Activated naive CD4-positive, alpha-beta T cell treated with anti-CD3 and anti-CD28 coated beads, Interleukin-2, amount 50 U/mL, for 24 hours (primary cell): ENCODE data around the gene HYPK.
"Not testable (repeated sequence)": the region's sequence is repeated elsewhere in the genome, so short reads cannot be mapped to it uniquely, and the experiment has no call there.

Experiments
- H3K27ac Mint-ChIP-seq: one replicate; pipeline ENCODE4 v1.8.0; 2021; ENCODE audit warnings: mild to moderate bottlenecking, mixed read lengths
- H3K27me3 Mint-ChIP-seq: one replicate; pipeline ENCODE4 v1.8.0; 2021; ENCODE audit warnings: mixed read lengths
- H3K36me3 Mint-ChIP-seq: one replicate; pipeline ENCODE4 v1.8.0; 2021; ENCODE audit warnings: mixed read lengths
- H3K4me1 Mint-ChIP-seq: one replicate; pipeline ENCODE4 v1.8.0; 2021; ENCODE audit warnings: mixed read lengths
- H3K4me3 Mint-ChIP-seq: one replicate; pipeline ENCODE4 v1.8.0; 2021; ENCODE audit warnings: mild to moderate bottlenecking, mixed read lengths
- H3K9me3 Mint-ChIP-seq: one replicate; pipeline ENCODE4 v1.8.0; 2021; ENCODE audit warnings: mixed read lengths

The HYPK gene

DNA sequence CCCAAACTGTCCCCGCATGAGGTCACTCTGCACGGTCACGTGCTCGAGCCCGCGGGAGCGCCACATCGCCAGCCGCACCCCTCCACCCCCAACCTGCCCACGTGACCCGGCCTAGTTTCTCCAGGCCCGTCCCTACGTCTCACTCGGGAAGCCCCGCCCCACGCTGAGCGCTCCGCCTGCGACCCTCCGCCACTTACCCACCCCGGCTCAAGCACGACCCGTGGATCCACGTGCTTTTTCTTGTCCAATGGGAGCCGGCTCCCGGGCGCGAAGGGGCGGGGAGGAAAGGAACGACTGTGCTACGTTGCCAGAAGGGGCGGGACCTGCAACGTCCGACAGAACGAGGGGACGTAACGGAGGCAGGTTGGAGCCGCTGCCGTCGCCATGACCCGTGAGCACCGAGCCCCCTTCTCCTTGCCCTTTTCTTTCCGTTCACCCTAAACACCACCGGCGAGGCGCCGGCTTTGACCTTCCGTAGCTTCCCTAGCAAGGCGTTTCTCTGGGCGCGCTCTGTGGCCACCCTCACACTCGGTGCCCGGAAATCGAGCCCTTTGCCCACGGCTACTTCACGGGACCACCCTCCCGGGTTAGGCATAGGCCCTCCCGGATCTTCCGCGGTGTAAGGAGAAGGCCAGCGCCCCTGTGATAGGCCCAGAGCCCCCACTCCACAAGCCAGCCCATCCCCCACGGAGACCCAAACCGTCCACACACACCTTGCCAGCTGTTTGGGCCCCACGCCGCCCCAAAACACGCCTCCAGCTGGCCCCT is 8.2 kb upstream of the HYPK start, which contains the start of gene SERF2:
SERF2 (plus strand) TSS at position 328 of the 768 bp plus-strand sequence; CDS start at position 385, 57 bp downstream.
- Mint-ChIP-seq H3K27me3 (no peaks in the 10 kb centered on the region), H3K4me1 (peaks cover 43% of the 10 kb centered on the region), H3K4me3 (peak within 1 kb of the TSS; percentile 97), H3K27ac (peak within 1 kb of the TSS; percentile 96), H3K36me3 (peaks cover 19% of the 10 kb centered on the region), H3K9me3 (no peaks in the 10 kb centered on the region)

DNA sequence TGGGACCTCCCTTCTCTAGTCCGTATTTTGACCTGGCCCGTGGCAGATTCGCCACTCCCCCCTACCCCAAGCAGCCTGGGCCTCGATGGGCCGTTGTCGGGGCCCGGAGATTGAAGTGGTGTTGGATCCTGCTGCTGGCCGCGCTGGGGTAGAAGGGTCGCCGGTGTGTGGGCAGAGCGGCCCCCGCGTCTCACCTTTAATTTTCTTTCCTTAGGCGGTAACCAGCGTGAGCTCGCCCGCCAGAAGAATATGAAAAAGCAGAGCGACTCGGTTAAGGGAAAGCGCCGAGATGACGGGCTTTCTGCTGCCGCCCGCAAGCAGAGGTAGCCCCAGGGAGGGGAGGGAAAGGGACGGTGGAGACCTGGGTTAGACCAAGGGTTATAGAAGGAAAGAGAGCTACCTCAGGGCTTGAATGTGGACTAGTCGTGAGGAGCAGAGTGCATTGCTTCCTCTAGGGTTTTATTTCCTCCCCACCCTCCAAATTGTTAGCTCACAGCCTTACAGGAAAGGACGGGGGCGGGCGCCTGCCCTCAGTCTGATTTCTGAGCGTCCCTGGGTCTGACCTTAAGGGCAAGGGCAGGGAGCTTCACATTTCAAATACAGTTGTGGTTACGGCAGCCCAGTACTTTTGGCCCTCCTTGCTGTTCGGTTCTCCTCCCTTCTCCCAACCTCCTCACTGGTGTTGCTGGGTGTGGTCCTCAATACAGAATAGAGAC is 7.5 kb upstream of the HYPK start:
- Mint-ChIP-seq H3K4me1 (peaks cover 47% of the 10 kb centered on the region), H3K4me3 (peak overlapping the region; percentile 97), H3K27ac (peak overlapping the region; percentile 96), H3K36me3 (peaks cover 19% of the 10 kb centered on the region), H3K27me3 (no peaks in the 10 kb centered on the region), H3K9me3 (no peaks in the 10 kb centered on the region)

DNA sequence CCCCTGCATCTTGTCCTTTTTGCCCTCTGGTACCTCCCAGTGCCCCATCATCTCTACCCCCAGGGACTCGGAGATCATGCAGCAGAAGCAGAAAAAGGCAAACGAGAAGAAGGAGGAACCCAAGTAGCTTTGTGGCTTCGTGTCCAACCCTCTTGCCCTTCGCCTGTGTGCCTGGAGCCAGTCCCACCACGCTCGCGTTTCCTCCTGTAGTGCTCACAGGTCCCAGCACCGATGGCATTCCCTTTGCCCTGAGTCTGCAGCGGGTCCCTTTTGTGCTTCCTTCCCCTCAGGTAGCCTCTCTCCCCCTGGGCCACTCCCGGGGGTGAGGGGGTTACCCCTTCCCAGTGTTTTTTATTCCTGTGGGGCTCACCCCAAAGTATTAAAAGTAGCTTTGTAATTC is 6.8 kb upstream of the HYPK start:
- no peaks in the 10 kb centered on the region for H3K27me3 Mint-ChIP-seq
- peak overlapping the region; percentile 97 for H3K4me3 Mint-ChIP-seq
- H3K9me3 Mint-ChIP-seq = no peaks in the 10 kb centered on the region
- peak overlapping the region; percentile 96 for H3K27ac Mint-ChIP-seq
- peaks cover 53% of the 10 kb centered on the region for H3K4me1 Mint-ChIP-seq
- peaks cover 21% of the 10 kb centered on the region for H3K36me3 Mint-ChIP-seq

DNA sequence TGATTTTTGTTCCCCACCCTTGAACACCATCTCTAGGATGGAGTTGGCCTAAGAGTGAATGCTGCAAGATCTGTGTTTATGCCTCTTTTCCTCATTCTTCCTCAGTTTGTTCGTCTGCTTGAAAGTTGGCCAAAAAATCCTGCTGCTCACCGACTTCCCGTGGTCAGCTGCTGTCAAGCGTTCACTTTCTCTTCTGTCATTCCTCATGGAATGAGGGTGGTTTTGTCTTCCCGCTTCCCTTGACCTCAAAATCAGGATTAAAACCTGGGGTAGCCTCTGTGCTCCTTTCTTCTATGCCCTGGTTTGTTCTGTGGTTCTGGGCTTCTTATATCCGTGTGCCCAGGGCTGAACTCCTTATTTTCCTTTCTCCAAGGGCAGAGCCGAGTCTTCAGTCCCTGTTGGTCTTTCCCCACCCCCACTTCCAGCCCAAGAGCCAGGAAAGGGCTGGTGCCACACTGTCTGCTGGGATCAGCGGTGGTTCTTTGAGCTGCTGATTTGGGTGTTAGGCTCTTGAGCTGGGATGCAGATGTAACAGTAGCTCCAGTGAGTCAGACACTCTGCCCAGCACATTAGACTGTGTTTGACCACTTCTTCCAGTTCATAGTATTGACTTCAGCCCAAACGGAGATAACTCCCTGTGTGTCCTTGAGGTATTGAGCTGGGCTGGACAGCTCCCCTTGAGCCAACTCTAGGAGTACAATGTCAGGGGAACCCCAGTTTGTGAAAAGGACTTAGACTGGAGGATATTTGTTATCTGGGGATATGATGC is 5.9 kb upstream of the HYPK start:
- H3K36me3 Mint-ChIP-seq = peaks cover 26% of the 10 kb centered on the region
- no peaks in the 10 kb centered on the region for H3K27me3 Mint-ChIP-seq
- peak overlapping the region; percentile 76 for H3K27ac Mint-ChIP-seq
- no peaks in the 10 kb centered on the region for H3K9me3 Mint-ChIP-seq
- peaks cover 59% of the 10 kb centered on the region for H3K4me1 Mint-ChIP-seq
- H3K4me3 Mint-ChIP-seq = peak overlapping the region; percentile 97

DNA sequence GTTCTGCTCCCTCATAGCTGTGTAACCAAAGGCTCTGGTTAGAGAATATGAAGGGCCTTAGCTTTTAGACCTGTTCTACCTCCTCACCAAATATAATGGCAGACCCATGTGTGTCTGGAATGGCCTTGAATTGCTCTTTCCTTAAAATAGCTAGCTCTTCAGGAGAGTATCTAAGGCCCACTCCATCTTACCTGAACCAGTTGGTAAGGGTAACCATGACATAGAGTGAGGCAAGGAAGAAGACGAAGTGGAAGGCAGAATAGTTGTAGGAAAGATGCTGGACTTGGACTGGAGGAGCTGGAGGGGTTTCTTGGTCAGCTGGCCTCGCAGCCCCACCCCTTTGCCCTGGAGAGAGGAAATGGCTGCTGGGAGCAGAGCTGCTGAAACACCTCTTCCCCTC is 5.2 kb upstream of the HYPK start:
- peak overlapping the region; percentile 23 for H3K4me3 Mint-ChIP-seq
- peak overlapping the region; percentile 61 for H3K27ac Mint-ChIP-seq
- peaks cover 66% of the 10 kb centered on the region for H3K4me1 Mint-ChIP-seq

DNA sequence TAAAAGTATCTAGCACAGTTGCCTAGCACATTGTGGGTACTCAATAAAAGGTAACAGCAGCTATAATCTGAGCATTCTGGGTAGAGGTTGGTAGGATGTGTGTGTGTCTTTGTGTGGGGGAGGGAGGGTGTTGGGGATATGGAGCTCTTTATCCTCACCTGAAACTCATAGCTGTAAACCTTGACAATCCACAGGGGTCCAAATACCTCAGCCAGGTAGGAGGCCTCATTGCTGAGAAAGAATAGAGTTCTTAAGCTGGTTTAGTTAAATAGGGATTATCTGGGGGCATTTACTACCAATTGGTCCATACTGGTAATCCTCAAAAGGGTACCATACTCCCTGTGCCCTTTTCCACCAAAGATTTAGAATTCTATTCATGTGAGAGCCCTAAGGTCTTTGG is 4.4 kb upstream of the HYPK start:
- Mint-ChIP-seq H3K27me3 (no peaks in the 10 kb centered on the region), H3K36me3 (peaks cover 39% of the 10 kb centered on the region), H3K9me3 (no peaks in the 10 kb centered on the region), H3K4me3 (no peak overlapping the region), H3K27ac (peak overlapping the region; percentile 72), H3K4me1 (peaks cover 73% of the 10 kb centered on the region)

More for the DNA sequence above, 5.2 kb upstream of the HYPK start:
- Mint-ChIP-seq H3K27me3 (no peaks in the 10 kb centered on the region), H3K9me3 (no peaks in the 10 kb centered on the region), H3K36me3 (peaks cover 34% of the 10 kb centered on the region)

DNA sequence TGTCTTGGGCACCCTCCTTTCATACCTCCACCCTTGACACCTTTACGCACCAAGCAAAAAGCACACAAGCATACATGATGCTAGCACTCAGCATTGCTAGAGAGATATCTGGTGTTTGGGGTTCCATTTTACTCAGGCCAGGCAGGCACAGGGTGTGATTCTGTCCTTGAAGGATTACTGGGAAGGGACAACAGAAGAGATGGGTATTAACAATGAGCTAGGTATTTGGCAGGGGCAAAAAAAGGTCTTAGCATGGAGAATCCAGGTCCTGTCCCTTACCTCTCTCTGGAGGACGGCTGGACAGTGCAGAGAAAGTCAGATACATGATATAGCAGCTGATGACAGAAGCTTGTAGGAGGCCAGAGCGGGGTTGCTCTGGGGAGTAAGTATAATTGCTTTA is 3.8 kb upstream of the HYPK start:
- Mint-ChIP-seq H3K27ac (peak overlapping the region; percentile 72), H3K4me3 (no peak overlapping the region), H3K4me1 (peaks cover 77% of the 10 kb centered on the region), H3K36me3 (peaks cover 45% of the 10 kb centered on the region), H3K9me3 (no peaks in the 10 kb centered on the region), H3K27me3 (no peaks in the 10 kb centered on the region)

DNA sequence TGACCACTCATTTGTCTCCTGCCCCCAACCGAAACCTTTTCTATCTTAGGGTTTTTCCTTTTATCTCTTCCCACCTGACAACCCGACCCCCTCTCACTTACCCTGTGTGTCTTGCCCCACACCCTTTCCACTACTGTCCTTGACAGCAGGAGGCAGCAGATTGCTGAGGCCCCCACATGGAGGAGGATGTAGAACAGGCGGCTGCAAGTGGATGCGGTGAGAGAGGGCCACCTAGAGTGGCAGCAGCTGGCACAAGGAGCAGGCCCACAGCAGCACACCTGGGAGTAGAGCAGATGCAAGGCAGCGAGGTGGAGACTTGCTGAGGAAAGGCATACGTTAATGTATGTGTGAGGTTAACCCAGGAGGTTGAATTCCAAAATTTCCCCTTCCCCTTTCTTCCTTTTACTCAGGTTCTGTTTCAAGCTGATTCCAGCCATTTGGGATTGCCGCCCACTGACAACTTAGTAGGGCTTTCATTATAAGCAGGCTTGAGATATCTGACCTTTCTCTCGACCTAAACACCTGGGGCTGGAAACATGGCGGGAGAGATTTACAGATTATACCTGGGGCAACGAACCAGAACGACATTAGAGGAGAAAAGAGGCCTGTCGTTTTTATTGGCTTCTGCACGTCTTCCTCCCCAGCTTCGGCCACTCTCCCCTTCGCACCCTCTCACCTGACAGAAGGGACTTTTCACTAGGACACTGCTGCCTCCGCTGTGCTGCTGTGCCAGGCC is 1.0 kb upstream of the HYPK start:
- H3K36me3 Mint-ChIP-seq = peaks cover 41% of the 10 kb centered on the region
- H3K27ac Mint-ChIP-seq = peak overlapping the region; percentile 100
- H3K4me1 Mint-ChIP-seq = peaks cover 66% of the 10 kb centered on the region
- no peaks in the 10 kb centered on the region for H3K9me3 Mint-ChIP-seq
- no peak overlapping the region for H3K4me3 Mint-ChIP-seq
- no peaks in the 10 kb centered on the region for H3K27me3 Mint-ChIP-seq

DNA sequence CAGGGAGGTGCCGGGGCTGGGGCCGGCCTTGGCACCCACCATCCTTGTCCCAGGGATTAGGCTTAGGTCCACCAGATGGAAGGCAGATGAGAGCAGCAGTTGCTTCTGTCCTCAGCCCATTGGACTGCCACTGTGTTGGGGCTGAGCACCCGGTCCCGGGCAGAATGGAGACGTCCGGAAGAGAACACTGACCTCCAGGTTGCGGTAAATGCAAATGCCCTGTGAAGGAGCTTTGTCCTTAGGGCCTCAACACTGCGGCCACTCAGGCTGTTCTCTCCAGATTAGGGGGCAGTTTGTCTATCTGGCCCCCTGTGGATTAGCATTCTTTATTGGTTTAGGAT is 484 bp upstream of the HYPK start, which contains the start of gene SERINC4:
SERINC4 (minus strand) TSS at position 276 of the 341 bp plus-strand sequence; CDS start at position 42, 234 bp downstream.
- Mint-ChIP-seq H3K4me1 (peaks cover 60% of the 10 kb centered on the region), H3K27ac (peak within 1 kb of the TSS; percentile 100), H3K4me3 (peak within 1 kb of the TSS; percentile 100), H3K36me3 (peaks cover 36% of the 10 kb centered on the region), H3K9me3 (no peaks in the 10 kb centered on the region), H3K27me3 (no peaks in the 10 kb centered on the region)

DNA sequence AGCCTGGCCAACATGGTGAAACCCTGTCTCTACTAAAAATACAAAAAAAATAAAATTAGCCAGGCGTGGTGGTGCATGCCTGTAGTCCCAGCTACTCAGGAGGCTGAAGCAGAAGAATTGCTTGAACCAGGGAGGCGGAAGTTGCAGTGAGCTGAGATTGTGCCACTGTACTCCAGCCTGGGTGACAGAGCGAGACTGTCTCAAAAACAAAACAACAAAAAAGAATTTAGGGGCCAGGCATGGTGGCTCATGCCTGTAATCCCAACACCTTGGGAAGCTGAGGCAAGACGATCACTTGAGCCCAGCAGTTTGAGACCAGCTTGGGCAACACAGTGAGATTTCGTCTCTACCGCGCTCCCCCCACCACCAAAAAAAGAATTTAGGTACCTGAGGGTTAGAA is 2.3 kb downstream of the HYPK start:
- not testable (repeated sequence) for H3K4me3 Mint-ChIP-seq, H3K27ac Mint-ChIP-seq, H3K27me3 Mint-ChIP-seq, H3K9me3 Mint-ChIP-seq
- Mint-ChIP-seq H3K4me1 (peaks cover 38% of the 10 kb centered on the region), H3K36me3 (peaks cover 35% of the 10 kb centered on the region)

DNA sequence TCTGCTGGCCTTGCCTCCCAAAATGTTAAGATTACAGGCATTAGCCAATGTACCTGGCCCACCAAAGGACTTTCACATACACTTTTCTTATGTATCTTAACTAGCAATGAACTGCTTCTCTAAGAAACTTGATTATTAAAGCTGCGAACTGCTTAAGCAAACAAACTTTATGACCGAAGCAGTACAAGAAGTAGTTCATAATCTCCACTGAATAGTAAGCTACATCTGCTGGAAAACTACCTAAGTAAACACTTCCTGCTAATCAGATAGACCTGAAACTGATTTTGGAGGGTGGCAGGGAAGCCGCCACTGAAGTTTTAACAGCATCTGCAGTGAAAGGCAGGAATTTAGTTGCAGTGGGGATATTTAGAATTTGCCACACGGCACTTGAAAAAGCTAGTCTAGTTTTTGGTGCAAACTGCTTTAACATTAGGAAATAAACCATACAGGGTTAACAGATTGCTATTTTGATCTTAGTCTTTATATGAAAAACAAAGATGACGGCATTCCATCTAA is 8.1 kb downstream of the HYPK start:
- Mint-ChIP-seq H3K9me3 (no peaks in the 10 kb centered on the region), H3K27ac (no peak overlapping the region), H3K4me3 (no peak overlapping the region), H3K4me1 (peaks cover 4% of the 10 kb centered on the region), H3K36me3 (peaks cover 18% of the 10 kb centered on the region), H3K27me3 (no peaks in the 10 kb centered on the region)

DNA sequence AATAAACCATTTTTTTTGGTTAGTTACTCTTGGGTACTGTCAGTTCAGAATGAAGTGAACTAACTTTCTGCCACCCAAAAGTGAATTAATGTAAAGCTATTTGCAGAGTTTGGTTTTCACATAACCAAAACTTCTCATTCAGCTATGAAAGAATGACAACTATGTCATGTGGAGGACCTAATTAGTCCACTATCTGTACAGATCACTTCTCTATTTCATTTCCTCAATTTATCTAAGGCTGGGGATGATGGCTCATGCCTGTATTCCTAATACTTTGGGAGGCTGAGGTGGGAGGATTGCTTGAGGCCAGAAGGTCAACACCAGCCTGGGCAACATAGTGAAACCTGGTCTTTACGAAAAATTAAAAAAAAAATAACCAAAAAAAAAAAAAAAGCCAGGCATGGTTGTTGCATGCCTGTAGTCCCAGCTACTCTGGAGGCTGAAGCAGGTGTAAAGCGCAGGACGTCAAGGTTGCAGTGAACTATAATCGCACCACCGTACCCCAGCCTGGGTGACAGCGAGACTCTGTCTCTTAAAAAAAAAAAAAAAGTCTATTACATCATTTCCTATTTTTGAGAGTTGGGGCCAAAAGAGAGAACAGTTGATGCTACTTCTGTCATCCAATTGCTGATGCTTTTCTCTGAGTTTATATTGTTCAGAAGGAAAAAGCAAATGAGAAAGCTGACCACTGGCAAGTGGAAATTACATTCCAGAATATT is 8.7 kb downstream of the HYPK start:
- Mint-ChIP-seq H3K9me3 (no peaks in the 10 kb centered on the region), H3K36me3 (peaks cover 18% of the 10 kb centered on the region), H3K27me3 (no peaks in the 10 kb centered on the region), H3K4me1 (peaks cover 4% of the 10 kb centered on the region), H3K4me3 (no peak overlapping the region), H3K27ac (no peak overlapping the region)

DNA sequence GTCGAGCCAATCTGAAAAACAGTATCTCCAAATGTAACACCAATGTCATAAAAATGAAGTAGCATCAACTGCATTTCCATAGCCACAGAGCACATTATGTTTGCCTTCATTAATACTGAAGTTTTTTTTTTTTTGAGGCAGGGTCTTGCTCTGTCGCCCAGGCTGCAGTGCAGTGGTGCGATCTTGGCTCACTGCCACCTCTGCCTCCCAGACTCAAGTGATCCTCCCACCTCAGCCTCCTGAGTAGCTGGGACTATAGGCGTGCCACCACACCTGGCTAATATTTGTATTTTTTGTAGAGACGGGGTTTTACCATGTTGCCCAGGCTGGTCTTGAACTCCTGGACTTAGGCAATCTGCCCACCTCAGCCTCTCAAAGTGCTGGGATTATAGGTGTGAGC is 14.7 kb downstream of the HYPK start:
- H3K36me3 Mint-ChIP-seq = peaks cover 18% of the 10 kb centered on the region
- H3K27me3 Mint-ChIP-seq, H3K9me3 Mint-ChIP-seq, H3K4me3 Mint-ChIP-seq: not testable (repeated sequence)
- H3K4me1 Mint-ChIP-seq = peaks cover 11% of the 10 kb centered on the region
- H3K27ac Mint-ChIP-seq = peak overlapping the region; percentile 16

DNA sequence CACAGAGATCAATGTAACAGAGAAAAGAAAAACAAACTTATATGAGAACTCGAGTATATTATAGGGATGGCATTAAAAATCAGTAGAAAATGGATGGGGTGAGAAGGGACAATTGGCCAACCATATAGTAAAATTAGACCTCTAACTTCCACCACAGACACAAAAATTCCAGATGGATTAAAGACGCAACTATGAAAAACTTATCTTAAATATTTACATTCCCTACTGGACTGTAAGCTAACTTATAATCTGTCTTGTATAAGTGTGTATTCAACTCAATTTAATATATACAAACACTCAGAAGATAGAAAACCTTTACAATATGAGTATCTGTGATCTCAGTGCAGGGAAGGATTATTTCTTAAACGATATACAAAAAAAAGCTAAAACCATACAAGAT is 21.1 kb downstream of the HYPK start:
- H3K4me1 Mint-ChIP-seq = peaks cover 39% of the 10 kb centered on the region
- H3K9me3 Mint-ChIP-seq = no peaks in the 10 kb centered on the region
- H3K27me3 Mint-ChIP-seq = no peaks in the 10 kb centered on the region
- peaks cover 6% of the 10 kb centered on the region for H3K36me3 Mint-ChIP-seq
- H3K27ac Mint-ChIP-seq = no peak overlapping the region
- H3K4me3 Mint-ChIP-seq = peak overlapping the region; percentile 79
